Stimulated activated CD8-positive, alpha-beta memory T cell treated with anti-CD3 and anti-CD28 coated beads, Interleukin-2, amount 100 ng/mL, for 1 hour (primary cell): ENCODE measurements around the gene GALNT2.

Source experiments
- DNase-seq, 2 donors: peaks; one replicate each; pipeline ENCODE4 v3.0.0-alpha.2; 2020; ENCODE audit warnings: low read depth in 2 of 2

The GALNT2 gene

DNA sequence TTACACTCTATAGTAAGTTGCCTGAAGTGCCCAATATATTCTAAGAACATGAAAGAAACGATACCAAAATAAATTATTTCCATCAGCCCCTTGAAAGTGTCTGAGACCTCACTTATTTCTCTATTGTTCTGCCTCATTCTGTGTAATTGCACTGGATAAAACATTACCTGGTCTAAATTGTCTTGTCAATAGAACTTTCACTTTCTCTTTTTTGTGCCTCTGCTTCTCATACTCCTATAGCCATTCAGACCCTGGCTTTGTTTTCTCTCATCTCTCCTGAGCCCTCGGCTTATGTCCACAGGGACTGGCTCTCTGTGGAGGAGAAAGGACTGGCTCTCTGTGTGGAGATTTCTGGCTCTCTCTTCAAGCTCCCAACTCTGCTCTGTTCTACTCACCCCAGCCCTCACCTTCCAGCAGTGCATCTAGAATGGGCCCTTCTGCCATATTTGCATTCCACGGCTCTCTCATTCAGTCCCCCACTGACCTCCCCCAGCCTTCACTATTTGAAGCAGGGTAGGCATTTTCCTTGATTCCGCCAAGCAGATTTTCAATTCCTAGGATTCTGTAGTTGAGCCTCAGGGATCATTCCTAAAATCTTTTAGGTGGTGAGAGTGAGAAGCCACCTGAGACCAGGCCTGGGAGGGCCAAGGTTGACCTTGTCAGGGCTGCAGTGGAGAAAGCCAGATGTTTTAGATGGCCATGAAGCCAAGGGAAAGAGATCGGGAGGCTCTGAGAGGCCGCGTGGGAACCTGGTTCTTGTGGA lies 15.9 kb upstream of the GALNT2 start:
- DNase-seq: no peak

DNA sequence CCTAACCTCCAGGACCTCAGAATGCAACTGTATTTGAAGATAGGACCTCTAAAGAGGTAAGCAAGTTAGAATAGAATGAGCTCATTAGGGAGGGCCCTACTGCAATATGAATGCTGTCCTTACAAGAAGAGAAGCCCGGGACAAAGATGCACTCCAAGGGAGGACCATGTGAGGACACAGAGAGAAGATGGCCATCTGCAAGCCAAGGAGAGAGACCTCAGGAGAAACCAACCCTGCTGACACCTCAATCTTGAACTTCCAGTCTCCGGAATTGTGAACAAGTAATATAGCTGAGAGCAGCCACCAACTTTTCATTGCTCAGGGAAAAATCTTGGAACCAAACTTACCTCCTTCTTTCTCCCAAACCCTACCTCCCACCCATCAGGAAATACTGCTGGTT lies 15.0 kb upstream of the GALNT2 start:
- no peak for DNase-seq

DNA sequence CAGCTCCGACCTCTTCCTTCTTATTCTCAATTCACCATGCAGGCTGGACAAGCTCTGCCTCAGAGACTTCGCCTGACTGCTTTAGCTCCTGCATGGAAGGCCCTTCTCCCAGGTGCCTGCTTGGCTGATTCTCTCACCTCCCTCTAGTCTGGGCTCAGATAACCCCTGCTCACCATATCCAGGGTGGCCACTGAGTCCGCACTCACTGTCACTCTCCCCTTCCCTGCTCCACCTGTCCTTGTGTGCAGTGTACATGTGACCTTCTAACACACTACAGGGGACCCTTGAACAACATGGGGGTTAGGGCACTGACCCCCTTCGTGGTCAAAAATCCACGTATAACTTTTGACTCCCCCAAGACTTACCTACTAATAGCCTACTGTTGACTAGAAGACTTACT lies 14.4 kb upstream of the GALNT2 start:
- DNase-seq: no peak

DNA sequence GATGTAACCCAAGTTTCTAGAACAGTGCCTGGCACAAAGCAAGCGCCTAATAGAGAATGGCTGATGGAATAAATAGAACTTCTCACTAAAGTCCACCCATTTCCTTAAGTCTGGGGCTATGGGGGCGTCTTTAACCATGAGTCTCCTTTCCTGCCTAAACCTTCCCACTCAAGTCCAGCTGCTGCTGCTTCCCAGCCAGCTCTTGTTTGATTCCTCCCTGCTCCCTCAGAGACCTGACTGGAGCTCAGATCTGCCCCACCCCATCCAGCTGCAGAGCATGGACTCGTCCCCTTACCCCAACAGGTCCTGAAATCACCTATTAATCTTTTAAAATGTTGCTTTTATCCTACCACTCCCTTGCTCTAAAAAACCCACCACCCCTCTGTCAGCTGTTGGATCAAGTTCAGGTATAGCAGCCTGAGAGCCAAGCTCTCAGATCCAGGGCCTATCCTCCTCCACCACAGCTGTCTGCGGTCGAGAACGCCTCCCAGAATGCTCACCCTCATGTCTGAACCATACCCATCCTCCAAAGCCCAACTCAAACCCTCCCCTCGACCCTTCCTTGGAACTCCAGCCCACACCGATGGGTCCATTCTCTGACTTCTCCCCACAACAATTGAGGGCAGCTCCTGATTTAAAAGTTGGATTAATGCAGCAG lies 12.8 kb upstream of the GALNT2 start:
- no peak for DNase-seq

DNA sequence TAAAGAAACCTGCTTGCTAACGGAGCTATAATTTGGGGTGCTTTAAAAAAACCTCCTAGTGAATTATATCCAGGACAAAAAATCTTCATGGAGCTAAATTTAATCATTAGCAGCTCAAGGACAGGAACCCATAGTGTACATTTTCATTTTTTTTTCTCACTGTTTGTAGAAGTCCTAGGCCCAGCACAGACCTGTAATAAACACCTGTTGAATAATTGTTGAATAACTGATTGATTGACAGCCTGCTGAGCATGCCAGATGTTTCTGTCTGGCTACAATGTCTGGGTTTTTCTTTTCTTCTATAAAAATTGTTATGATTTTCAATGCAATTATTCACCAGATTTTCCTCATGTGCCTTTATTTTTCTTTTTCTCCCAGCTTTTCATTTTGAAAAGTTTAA lies 10.9 kb upstream of the GALNT2 start:
- no peak for DNase-seq

DNA sequence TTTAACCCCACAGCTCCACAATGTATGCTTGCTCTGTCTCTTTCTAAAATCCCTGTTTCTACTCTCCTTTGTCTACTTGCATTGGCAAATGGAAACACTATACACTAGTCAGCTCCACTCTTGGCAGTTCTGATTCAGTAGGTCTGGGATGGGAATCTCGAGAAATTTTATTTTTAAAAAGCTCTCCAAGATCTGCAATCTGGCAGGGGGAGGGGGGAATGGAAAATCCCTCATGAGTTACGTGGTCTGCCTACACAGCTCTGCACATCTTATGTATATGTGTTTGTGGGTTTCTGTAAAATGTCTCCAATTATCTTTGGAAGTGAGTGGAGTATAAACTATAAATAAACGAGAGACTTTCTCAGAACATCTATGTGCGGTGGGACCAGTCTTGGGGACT lies 9.9 kb upstream of the GALNT2 start:
- no peak for DNase-seq

DNA sequence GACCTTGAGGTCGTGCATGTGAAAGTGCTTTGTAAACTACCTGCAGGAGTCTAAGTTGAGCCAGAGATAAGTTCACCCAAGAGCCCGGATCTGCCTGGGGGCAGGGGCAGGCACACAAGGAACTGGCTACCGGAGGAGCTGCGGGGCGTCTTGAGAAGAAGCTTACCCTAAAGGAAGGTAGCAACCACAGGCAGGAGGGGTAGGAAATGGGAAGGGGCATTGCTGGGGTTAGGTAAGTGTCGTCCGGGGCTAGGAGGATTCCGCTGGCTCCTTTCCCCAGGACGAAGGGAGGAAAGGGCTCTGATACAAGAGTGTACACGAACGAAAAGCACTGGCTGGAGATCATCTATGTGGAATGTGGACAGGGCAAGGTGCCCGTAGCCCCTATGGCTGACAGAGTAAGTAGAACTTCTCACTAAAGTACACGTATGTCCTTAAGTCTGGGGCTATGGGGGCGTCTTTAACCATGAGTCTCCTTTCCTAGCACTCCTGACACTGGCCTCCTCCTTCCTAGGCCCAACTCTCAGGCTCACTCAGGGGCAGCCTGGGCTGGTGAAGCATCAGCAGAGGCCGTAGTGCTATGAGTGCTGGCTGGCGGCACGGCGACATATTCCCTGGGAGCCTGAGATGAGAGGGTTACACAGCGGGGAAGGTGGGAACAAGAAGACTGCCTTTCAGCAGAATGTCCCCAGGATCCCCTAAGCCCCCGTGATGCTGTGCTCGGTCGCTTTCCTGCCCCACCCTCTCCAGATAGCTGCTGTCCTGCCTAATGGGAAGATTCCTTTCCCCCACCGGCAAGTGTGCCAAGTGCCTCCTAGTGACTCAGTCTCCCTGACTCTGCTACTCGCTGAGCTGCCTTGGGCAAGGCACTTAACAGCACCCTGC lies 9.1 kb upstream of the GALNT2 start:
- no peak for DNase-seq

DNA sequence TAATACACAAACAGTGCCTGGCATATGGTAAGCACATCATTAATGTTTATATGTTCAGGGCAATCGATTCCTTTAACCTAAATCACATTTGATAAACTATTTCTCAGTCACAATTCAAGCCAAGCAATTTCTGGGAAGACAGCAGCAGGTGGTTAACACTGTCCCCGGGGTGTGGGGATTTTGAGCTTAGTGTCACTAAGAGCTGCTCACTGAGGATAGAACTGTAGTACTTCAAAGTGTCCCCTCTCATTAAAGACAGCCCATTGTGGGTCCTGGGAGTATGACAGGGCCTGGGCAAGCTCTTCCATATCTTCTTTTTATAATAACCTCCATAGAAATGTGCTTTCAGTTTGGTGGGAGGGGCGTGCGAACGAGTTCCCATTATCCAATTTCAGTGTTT lies 8.4 kb upstream of the GALNT2 start:
- DNase-seq: no peak

DNA sequence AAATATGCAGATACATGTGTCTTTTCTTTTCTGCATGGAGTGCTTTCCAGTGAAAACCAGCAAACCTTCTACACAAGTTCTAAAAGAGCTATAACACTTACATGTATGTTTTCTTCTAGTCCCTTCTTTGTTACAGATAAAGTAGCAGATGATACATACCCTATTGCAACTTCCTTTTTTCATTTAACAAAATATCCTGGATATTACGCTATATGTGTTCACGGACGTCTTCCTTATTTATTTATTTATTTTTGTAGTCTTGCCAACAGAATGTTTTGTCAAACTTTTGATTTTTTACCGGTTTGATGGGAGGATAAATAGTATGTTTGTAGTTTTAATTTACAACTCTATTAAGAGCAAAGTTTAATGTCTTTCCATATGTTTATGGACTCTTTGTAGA lies 5.2 kb upstream of the GALNT2 start:
- no peak for DNase-seq

DNA sequence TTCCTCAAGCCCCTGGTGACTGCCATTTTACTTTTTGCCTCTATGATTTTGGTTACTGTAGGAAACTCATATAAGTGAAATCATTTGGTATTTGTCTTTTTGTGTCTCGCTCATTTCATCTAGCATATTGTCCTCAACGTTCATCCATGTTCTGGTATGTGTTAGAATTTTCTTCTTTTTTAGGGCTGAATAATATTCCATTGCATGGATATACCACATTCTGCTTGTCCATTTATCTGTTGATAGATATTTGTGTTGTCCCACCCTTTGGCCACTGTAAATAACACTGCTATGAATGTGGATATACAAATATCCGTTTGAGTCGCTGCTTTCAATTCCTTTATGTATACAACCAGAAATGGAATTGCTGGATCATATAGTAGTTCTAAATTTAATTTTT lies 4.5 kb upstream of the GALNT2 start:
- no peak for DNase-seq

DNA sequence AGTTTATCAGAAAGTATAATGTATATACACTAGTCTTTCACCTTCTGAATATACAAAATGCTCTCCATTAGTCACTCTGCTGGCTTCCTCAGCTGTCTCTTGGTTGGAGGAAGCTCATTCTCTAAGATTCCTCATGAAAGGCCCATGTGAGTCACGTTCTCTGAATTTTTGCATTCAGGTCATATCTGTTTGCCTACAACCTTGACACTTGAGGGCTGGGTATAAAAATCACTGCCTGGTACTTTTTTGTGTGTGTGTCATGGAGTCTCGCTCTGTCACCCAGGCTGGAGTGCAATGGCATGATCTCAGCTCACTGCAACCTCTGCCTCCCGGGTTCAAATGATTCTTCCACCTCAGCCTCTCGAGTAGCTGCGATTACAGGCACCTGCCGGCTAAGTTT lies 2.8 kb upstream of the GALNT2 start:
- no peak for DNase-seq

DNA sequence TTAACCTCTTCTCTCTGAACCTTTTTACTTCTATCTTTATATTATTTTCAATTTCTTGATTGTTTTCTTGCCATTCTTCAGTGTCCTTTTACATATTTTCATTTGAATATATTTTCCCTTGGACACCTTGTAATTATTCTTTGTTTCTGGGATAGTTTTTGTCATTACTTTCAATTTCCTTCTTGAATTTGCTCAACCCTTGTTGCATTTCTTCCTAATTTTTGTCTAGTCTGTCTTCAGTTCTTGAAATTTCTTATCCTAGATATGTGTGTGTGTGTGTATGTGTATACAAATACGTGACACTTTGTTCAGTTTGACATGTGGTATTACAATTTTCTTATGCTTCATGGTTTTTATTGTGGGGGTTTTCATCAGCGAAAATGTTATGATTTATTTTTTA lies 1.9 kb upstream of the GALNT2 start:
- DNase-seq: no peak

DNA sequence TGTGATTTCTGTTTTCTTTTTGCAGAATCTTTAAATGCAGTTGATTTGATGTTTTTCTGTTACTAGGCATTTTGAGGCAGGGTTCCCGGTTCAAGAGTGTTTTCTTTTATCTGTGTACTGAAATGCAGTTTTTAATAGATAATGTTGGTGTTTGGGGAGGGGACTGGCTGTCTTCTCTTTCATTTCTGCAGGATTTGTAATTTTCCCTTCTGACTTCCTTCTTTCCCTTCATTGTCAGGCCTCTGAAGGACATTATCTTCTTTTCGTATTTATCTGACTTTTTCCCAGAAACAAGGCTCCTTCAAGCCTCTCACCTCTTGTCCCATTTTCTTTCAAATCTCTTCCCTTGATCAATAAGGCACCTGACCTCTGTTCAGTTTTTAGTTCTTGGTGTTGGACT lies 1.5 kb upstream of the GALNT2 start:
- no peak for DNase-seq

DNA sequence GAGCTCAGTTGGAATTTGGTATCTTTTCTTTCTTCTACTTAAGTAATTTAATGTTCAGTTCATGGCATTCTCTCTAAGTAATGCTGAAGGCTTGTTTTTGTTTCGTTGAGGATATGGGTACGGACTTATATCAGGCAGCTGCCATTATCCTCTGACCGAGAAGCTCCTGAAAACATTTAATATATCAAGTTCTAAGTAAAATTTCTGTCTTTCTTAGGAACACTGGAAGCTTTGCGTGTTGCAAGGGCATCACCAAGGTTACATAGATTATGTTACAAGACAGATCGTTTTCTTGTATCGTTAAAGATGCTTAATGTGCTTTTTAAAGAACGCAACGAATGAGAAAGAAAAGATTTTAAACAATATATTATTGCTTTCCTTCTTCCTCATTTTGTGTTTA lies 1.0 kb upstream of the GALNT2 start:
- DNase-seq: no peak

DNA sequence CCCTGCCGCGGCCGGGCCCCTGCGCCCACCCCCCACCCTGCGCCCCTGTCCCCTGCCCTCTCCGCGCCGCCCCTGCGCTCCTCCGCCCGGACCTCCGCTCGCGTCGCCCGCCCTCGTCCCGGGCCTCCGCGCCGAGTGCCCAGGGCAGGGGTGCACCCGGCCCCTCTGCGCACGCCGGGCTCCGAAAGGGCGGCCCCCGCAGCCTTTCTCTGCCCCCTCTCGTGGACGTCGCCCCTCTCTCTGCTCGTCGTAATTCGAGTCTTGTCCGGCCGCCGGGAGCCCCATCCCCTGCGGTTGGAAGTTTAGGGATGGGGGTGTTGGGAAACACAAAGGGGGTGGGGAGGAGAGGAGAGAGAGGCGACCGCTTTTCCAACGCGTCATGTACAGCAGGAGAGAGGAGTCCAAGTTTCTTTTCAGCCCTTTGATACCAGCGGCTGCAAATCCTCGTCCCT lies 407 bp downstream of the GALNT2 start:
- DNase-seq: no peak

DNA sequence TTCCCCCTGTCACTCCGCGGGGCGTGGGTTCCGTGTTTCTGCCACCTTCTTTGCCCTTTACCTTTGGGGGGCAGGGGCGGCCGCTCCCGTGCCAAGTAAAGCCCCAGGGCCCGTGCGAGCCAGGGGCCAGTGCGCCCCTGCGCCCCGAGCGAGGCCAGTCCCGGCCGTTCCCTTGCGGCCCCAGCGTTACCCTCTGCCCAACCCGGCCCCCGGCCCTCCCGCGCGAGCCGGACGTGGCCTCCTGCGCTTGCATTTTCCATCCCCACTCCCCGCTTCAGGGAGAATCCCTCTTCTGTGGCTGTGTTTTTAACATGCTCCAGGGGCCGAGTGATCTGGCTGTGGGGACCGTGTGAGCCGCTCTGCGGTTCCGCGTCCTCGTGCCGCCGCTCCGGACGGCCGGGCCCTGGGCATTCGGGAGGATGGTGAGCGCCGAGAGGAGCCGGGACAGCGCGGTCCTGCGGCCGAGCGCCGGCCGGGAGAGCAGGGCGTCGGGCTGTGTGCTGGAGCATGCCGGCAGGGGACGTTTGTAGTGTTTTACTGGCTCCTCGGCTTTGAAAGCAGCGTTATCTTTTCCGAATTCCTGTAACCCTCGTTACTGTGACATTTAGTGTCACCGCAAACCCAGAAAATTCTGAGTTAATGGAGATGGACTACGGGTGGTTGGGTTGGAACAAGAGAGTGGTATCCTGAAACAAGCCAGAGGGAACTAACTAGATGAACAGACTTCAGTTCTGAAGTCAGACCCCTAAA lies 1.0 kb downstream of the GALNT2 start:
- DNase-seq: no peak

DNA sequence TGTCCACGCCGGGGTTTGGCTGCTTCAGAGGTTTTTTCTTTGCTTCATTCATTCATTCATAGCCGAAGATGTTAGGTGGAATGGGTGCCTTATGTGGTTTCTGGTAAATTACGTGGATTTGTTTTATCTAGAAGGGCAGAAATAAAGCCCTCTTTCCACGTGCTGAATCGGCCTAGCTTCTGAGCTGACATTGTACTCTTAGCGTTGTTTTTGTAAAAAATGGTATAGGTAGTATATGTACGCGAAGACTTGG lies 1.5 kb downstream of the GALNT2 start:
- DNase-seq: no peak

DNA sequence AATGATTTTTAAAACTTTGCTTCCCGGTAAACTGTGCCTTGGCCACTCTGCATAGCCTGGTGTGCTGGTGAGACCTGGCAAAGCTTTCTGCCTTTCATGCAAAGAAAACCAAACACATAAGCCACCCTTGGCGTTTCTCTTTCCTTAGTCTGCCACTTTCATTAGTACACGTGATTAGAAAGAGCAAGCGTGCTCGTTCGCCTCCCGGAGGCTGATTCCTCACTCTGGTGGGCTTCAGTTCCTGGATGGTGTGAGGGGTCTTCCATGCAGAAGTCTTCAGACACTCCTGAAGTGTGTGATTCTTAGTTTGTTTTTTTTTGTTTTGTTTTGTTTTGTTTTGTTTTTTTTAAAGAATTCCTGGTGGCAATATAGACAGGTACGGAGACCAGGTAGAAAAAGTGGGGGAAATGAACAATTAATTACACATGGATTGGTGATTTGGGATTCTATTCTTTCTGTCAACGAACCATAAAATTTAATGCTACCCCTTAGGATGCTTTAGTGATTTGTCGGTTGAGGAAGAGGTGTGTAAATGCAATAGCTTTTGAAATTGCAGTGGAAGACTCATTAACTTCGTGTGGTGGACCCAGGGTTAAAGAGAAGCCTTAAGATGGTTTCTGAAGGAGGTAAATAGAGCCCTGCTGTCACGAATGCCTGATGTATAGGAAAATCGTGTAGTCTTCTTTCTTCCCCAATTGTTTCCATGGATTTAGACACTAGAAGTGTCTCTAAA lies 2.1 kb downstream of the GALNT2 start:
- DNase-seq: no peak

DNA sequence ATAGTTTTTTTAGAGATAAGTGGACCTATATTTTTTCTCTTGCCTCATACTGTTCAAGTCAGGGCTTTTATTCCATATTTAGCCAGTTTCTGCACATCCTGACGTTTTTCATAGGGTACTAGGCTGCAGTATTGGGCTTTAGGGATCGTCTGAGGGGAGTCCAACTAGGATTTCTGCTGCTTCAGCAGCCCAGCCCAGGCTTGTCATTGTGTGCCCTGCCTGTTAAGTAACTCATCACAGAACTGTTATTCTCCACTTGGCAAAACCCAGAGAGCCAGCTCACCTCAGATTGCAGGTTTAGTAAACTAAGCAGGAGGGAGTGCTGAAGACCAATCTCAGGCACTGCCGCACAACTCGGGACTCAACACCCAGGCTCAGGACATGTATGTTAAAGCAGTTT lies 2.8 kb downstream of the GALNT2 start:
- DNase-seq: no peak

DNA sequence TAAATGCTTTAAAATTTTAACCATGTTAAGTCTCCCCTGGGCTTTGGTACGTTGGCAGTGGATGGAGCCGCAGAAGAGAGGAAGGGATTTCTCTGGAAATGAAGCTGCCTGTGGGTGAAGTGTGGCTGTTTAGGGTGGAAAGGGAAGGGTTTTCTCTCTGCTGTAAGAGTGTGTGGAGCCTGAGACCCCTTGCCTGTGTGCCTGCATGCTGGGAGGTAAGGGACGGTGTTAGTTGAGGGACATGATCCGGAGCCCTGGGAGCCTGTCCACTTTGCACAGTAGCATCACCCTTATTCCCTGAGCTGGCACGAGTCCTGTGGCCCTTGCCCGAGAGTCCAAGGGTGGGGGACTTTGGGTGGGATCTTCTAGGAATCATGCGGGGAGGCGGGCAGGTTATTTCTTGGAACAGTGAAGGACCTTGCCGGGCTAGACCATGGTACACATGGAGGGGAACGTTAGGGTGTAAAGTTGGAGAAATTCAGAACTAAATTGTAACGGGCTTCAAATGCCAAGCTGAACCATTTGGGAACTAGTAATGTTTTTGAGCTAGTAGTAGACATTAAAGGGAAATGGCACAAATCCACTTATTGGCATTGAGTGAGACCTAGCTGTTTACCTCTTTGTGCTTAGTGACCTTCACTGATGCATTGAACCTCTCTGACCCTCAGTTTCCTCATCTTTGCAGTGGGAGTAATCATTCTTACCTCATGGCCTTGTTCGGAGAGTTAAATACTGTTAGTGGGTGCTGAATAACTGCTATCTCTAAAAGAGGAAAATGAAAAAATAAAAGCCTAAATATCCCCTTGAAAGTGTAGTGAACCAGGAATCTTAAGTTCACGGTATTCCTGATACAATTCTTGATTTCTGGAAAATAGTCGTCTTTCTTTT lies 3.5 kb downstream of the GALNT2 start:
- no peak for DNase-seq

DNA sequence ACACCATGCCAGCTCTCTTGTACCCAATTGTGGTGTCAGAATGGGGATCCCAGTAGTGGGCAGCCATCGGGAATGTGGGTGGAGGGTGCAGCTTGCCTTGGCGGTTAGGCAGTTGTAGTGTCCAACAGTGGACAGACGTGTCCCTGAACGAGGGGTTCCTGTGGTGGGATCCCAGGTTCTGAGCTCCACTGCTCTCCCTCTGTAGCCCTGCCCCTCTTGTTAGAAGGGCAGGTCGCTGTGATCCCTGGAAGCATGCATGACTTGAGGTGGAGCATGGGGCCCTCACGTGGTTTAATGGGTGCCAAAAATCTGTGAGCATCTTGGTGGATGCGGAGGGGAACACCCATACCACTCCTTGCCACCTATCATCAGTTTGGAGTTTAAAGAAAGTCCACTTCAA lies 4.3 kb downstream of the GALNT2 start:
- no peak for DNase-seq
